Breast epithelium (tissue), 3 donors: Measurements from ENCODE around the gene NEK8.
A peak's percentile ranks its signal among the peaks of the same experiment; 100 is the strongest.

Experiments used
- CTCF ChIP-seq, 3 donors: fragments of 450-650 bp; IDR thresholded peaks; one replicate each; pipeline ENCODE4 v1.5.1; 2016 to 2017; ENCODE audit warnings: antibody characterized with exemption in 3 of 3, mild to moderate bottlenecking in 3 of 3, moderate library complexity in 3 of 3
- POLR2A ChIP-seq: fragments of 450-650 bp; IDR thresholded peaks from one replicate; pipeline ENCODE4 v1.6.1; 2016; ENCODE audit warnings: antibody characterized with exemption, mild to moderate bottlenecking, moderate library complexity
- POLR2AphosphoS5 ChIP-seq, 3 donors: sonication (generic); formaldehyde crosslinking; IDR thresholded peaks; one replicate each; pipeline ENCODE4 v1.6.1; 2017; ENCODE audit warnings: antibody characterized with exemption in 3 of 3

GRCh38 chr17:28719021-28719433 lies 9.6 kb upstream of the NEK8 start:
- TF ChIP-seq POLR2A = no peak
- peak in 1 of 3 donors; percentile 18 for TF ChIP-seq CTCF (IDR thresholded peaks at IDR 0.05)
- TF ChIP-seq POLR2AphosphoS5 (IDR thresholded peaks at IDR 0.05) = peak in 1 of 3 donors; percentile 23
